ES-I3 (cell line): ENCODE measurements around the gene MED25.
A peak's percentile ranks its signal among the peaks of the same experiment; 100 is the strongest.

ENCODE experiments used
- H3K36me3 ChIP-seq: 2 replicates; pipeline ENCODE4 v1.6.1; 2013; ENCODE audit warnings: mild to moderate bottlenecking, low read length, control low read depth, moderate library complexity; ENCODE audit not compliant: insufficient read depth
- H3K4me1 ChIP-seq: 2 replicates; pipeline ENCODE4 v1.6.1; 2013; ENCODE audit warnings: mild to moderate bottlenecking, control low read depth, low read length; ENCODE audit not compliant: insufficient read depth
- H3K9ac ChIP-seq: 2 replicates; pipeline ENCODE4 v1.6.1; 2013; ENCODE audit warnings: low read depth, mild to moderate bottlenecking, low read length, moderate library complexity
- H3K9me3 ChIP-seq: 2 replicates; pipeline ENCODE4 v1.6.1; 2013; ENCODE audit warnings: mild to moderate bottlenecking, low read length, moderate library complexity; ENCODE audit not compliant: control insufficient read depth, insufficient read depth

Gene MED25

DNA sequence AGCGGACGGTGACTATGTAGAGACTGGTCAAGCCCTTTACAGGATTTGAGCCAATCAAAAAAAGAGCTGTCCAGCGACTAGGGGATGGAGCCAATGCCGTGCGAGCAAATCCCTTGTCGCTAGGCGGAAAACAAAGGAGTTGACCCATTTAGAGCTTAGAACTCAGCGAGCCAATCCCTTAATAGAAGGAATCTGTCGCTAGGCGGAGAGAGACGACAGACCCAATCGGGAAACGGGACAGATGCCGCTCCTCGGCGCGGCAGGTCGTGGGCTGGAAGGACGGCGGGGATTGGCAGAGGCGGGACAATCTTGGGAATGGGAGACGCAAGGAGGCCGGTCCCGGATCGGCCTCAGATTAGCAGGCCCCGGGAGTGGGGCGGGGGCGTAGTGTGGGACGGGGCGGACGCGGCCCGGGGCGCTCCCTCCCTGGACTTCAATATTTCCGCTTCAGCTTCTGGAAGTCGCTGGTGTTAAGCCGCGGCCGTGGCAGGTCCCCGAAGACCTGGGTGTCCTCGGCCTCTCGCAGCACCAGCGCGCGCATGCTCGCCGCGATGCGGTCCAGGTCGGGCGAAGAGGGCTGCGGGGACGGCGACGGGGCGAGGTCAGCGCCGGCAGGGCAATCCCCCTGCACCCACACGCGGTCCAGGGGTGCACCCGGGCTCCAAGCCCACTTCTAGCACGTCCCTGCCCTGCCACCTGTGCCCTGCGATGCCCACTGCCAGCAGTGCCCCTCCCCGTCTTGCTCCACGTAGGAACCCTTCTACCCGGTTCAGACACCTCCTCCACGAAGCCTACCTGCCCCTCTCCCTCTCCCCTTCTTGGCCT is 51.6 kb downstream of the MED25 start:
- Histone ChIP-seq H3K36me3 (peaks cover 2% of the 10 kb centered on the region; the same call in 1 of the 2 replicates), H3K9ac (peak overlapping the region; percentile 59), H3K4me1 (no peaks in the 10 kb centered on the region; the same call in 1 of the 2 replicates), H3K9me3 (no peaks in the 10 kb centered on the region)

DNA sequence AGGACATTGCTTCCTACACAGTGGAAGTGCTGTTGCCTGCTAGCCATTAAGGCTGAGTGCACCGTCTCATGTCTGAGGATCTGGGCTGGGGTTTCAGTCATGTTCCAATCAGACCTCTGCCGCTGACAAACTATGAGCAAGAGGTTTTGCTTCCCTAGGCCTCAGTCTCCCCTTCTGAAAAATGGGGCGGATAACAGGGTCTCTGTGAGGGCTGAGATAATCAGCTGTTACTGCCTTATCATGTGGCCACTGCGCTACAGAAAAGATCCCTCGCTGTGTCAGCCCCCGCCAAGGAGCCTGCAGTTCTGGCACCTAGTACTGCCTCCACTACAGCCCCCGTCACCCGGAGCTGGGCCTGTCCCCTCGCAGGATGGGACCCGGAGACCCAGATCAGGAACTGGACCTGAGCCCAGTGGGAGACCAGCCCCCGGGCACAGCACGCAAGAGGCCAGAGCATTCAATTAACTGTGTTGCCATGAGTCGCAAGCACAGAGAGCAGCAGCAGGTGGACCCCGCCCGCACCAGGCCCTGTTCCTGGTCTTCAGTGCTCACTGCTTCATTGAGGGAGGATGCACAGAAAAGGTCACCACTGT is 52.3 kb downstream of the MED25 start:
- Histone ChIP-seq H3K36me3 (no peaks in the 10 kb centered on the region), H3K9ac (peak overlapping the region; percentile 59), H3K9me3 (no peaks in the 10 kb centered on the region), H3K4me1 (no peaks in the 10 kb centered on the region; the same call in 1 of the 2 replicates)

DNA sequence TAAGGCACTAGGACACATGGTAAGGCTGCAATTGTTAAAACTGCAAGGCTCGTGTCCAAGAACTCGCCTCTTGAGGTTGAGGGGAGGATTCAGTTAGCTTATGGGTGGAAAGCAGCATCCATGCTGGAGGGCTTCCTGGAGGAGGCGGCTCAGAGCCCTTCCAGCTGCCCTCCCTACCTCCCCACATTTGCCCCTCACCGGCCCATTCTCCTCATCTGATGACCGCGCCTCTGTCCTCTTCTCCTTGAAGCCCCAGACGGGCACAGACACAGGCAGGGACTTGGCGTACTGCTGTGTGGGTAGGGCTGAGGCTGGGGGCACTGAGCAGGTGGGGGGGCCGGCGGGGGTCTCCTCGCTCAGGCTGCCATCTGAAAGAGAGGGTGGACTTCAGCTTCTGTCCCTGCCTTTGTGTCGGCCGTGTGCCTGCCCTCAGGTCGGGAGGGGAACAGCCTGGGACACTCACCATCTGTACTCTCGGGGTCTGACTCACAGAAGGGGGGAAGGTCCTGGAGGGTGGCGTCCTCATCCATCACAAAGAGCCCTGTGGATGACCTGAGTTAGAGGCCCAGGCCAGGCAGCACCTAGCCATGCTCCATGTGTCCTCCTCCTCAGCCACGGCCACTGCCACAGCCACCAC is 53.4 kb downstream of the MED25 start:
- Histone ChIP-seq H3K9me3 (no peaks in the 10 kb centered on the region), H3K9ac (no peak overlapping the region), H3K4me1 (no peaks in the 10 kb centered on the region; the same call in 1 of the 2 replicates), H3K36me3 (no peaks in the 10 kb centered on the region)

DNA sequence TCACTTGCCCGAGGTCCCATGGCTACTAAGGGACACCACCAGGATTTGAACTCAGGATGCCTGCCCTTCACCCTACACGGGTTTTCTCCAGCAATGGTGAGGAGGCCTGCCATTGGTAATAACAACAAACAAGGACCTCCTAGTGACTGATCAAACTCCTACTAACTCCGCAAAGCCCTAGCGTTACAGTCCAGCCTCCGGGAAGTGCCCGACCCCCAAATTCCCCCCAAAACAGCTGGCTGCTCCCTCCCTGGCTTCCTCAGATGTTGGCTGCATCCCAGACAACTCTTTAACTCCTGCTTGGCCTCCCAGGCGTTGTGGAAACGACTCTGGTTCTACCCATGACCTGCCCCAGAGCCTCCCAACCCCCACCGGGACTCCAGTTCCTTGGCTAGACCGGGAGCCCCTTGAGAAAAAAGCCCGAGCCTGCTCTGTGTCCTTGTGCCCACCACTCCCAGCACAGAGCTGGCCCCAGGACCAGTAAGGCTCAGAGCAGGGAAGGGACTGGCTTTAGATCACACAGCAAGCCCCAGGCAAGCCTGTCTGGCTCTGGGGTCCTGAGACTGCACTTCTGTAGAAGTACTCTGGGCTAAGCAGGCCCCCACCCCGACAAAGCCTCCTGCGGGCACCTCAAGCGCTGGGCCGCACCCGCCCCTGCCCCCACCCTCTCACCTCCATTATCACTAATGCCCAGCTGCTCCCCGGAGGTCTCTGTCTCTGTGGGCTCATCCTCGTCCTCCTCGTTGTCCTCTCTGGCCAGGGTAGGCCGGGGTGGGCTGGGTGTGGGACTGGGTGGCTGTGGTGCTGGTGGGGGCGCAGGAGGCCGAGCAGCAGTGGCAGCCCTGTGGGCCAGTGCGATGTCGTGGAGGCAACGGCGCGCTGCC is 54.4 kb downstream of the MED25 start:
- Histone ChIP-seq H3K9me3 (no peaks in the 10 kb centered on the region), H3K4me1 (no peaks in the 10 kb centered on the region; the same call in 1 of the 2 replicates), H3K36me3 (no peaks in the 10 kb centered on the region), H3K9ac (no peak overlapping the region)

DNA sequence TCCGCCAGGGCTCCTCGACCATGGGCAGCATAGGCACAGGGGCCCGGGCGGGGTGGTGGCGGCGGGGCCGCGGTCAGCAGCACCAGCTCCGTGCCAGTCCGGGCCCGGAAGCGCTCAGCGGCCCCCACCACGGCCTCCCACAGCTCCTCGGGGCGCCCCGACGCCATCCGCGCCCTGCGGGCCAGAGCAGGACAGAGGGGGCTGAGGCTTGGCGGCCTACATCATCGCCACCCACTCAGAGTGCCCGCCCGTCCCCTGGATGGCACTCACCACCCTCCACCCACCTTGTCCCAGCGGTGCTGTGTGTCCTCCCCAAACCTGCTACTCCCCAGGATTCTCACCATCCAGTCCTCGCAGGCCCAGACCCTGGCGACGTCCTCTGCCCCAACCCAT is 55.0 kb downstream of the MED25 start:
- Histone ChIP-seq H3K9ac (no peak overlapping the region), H3K36me3 (no peaks in the 10 kb centered on the region), H3K4me1 (no peaks in the 10 kb centered on the region; the same call in 1 of the 2 replicates), H3K9me3 (no peaks in the 10 kb centered on the region)

DNA sequence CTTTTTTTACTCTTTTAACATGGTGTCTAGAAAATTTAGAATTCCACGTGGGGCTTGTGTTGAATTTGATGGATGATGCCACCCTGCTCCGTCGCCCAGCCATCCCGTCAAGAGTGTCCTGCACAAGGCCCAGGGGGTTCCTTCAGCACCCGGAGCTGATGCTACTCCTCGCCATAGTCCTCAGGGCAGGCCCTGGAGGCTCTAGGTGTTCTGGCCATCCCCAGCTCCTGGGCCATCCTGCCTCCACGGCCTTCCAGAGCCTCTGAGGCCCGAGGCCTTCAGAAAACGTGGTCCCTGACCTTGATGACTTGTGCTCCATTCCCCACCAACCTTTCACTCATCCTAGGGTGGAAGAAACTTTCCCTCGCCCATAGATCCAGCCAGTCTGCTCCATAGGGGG is 55.7 kb downstream of the MED25 start:
- Histone ChIP-seq H3K9me3 (no peaks in the 10 kb centered on the region), H3K36me3 (no peaks in the 10 kb centered on the region), H3K4me1 (peaks cover 5% of the 10 kb centered on the region; the same call in 1 of the 2 replicates), H3K9ac (no peak overlapping the region)

DNA sequence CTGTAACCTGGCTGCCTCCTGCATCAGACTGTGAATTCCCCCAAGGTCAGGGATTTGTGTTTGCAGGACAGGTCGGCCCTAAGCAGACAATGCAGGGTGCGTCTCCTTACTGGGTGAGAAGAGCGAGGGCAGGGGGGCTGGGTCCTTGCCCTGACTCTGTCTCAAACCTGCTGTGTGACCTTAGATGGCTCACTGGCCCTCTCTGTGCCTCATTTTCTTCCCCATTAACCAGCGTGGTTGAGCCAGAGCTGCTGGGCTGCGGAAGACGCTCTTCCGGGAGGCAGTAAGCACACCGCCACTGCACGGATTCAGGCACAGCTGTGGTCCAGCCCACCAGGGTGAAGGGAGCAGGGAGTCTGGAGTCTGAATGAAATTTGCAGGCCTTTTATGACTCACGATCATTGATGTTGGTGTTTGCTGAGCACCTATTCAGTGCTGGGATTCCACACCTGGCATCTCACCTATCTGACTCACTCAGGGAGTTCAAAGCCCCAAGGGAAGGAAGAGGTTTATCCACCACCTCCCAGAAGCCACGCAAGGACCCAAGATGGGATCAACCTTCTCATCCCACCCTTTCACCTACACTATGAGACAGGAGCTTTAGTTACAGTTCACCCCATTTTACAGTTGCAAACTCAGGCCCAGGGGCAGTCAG is 56.5 kb downstream of the MED25 start:
- no peaks in the 10 kb centered on the region for H3K36me3 ChIP-seq
- no peaks in the 10 kb centered on the region for H3K9me3 ChIP-seq
- no peak overlapping the region for H3K9ac ChIP-seq
- peaks cover 7% of the 10 kb centered on the region; the same call in 1 of the 2 replicates for H3K4me1 ChIP-seq

DNA sequence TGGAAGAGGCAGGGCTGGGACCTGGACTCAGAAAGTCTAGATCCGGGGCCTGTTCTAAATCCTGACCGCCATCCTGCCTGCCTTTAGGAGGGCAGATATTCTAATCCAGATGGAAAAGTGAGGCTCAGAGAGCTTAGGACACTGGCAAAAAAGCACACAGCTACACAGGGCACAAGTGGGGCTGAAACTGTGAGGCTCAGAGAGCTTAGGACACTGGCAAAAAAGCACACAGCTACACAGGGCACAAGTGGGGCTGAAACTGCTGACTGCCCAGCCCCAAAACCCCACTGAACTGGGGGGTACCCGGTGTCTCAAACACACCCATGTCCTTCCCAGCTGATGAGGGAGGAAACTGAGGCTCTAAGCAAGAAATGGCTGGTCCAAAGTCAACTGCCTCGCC is 57.1 kb downstream of the MED25 start:
- peaks cover 7% of the 10 kb centered on the region; the same call in 1 of the 2 replicates for H3K4me1 ChIP-seq
- peak overlapping the region; percentile 95 for H3K9ac ChIP-seq
- no peaks in the 10 kb centered on the region for H3K9me3 ChIP-seq
- H3K36me3 ChIP-seq, result no peaks in the 10 kb centered on the region

DNA sequence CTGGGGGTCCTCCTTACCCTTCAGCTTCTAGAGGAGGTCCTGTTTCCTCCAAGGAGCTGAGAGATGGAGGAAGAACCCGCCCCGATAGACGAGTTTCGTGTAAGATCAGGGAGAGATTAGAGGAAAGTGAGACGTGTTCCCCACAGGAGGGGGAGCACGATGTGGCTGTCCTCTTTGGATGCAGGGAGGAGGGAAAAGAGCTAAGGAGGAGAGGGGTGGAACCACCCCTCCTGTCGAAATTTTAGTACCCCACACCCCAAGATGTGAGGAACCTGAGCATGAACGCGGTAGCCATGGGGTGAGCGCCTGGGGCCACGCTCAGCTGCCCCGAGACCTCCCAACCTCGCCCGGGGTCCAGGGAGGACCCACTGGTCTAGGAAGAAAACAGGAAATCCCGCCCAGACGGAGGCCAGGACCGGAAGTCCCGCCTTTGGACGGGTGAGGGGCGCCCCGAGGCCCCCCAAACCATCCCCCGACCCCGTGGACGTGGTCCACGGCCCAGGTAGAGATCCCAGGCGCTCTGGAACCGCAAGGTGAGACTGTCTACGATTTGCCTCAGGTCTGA is 57.9 kb downstream of the MED25 start:
- Histone ChIP-seq H3K9me3 (no peaks in the 10 kb centered on the region), H3K4me1 (peaks cover 7% of the 10 kb centered on the region; the same call in 1 of the 2 replicates), H3K9ac (peak overlapping the region; percentile 95), H3K36me3 (no peaks in the 10 kb centered on the region)

DNA sequence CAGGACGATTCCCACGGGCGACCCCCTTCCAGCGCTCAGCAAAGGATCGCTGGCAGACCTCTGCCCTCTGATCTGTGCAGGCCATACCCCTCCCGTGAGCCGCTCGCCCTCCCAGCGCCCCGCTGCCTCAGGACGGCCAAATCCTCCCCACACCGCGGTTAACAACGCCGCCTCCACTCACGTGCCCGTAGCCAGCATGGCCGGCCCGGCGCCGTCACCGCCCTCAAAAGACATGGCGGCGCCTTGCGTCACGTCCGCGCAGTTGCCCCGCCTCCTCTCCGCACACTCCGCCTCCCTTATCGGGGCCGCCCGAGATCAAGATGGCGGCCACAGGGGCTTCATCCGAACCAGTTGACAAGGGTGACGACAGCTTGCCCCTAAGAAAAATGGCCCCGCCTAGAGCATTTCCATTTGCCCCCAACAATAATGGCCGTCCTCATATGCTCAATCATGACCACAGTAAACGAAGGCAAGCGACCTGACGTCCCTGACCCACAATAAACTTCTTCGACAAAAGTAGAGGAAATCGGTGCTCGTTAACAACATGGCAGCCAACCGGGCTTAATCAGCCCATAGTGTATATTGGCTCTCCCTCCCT is 58.4 kb downstream of the MED25 start:
- Histone ChIP-seq H3K4me1 (peaks cover 7% of the 10 kb centered on the region; the same call in 1 of the 2 replicates), H3K9me3 (no peaks in the 10 kb centered on the region), H3K9ac (peak overlapping the region; percentile 95), H3K36me3 (no peaks in the 10 kb centered on the region; the same call in 1 of the 2 replicates)

DNA sequence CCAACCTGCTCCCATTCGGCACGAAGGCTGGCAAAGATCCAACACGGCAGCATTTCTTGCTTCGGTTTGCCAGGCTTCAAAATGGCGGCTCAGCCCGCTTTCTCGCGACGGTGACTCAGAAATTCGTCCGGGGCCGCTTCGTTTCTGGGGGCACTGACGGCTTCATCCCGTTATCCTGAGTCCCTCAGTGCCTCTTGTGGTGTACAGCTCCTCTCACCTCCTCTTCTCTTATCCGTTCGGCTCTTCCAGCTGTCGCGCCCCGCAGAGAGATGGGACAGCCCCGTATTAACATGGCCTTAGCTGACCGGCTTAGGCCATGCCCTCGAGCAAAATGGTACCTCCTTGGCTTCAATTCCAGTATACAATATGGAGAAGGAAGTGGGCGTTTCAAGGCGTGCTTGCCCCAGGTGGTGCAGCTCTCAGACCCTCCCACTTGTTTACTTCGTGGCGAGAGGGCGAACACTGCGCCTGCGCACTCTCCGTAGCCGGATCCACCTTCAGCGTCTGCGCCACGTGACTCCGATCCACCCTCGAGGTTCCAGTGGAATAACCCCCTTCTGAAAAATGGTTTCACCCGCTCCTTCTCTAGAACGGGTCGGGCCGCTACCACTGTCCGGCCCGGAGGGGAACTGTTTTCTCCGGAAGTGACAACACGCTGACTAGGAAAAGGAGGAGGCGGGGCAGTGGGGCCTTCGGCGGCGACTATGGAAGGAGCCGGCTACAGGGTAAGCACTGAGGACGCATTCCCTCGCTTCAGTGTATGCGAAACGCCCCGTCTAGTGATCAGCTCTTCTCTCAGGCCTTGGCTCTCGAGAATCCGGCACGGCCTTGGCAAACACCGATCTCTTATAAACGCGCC is 59.2 kb downstream of the MED25 start, which contains the start of the genes AKT1S1 and TBC1D17:
AKT1S1 (minus strand) TSS at position 336 of the 859 bp plus-strand sequence. CDS start 4,060 bp downstream, outside the sequence.
TBC1D17 (plus strand) TSS at position 683 of the 859 bp plus-strand sequence; CDS start at position 705, 22 bp downstream.
- peaks cover 7% of the 10 kb centered on the region; the same call in 1 of the 2 replicates for H3K4me1 ChIP-seq
- no peaks in the 10 kb centered on the region; the same call in 1 of the 2 replicates for H3K36me3 ChIP-seq

More for the DNA sequence above, 59.2 kb downstream of the MED25 start, which contains the start of the genes AKT1S1 and TBC1D17:
- H3K9ac ChIP-seq, result peak within 1 kb of the TSS; percentile 95
- H3K9me3 ChIP-seq, result no peaks in the 10 kb centered on the region
